Measurements from ENCODE around the gene GALNTL6. TPM values are rescaled to one million over a fixed set of nuclear protein-coding genes. Genes with fewer than 3 reads are reported as not detected.

The GALNTL6 gene
- total and polyA plus RNA-seq, 3 experiments from 2014 or later = not detected

DNA sequence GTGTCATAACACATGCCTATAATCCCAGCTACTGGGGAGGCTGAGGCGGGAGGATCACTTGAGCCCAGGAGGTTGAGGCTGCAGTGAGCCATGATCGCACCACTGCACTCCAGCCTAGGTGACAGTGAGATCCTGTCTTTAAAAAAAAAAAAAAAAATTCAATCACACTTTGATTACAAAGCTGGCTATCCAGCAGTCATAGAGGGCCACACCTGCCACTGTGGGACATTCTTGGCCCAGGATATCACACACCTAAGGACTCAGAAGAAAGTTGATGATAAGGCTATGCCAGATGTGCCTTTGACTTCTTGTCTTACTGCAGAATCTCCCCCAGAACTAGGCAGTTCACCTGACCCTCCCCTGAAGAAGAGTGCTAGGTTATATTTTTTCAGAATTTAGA lies 1232.9 kb downstream of the GALNTL6 start:
- H3K27me3 Mint-ChIP-seq = peaks cover 16 to 49% of the 10 kb centered on the region in 2 donors
- no peak for DNase-seq
- H3K27me3 ChIP-seq (ENCODE audit: insufficient read depth, low read length, poor library complexity, severe bottlenecking) = no peaks in the 10 kb centered on the region
- H3K27ac ChIP-seq (ENCODE audit: low read depth, low read length) = no peak overlapping the region
- ChIA-PET POLR2A (no interaction called here), CTCF (no interaction called here)
- H3K9me3 Mint-ChIP-seq = peaks cover 0 to 2% (median 0%) of the 10 kb centered on the region in 5 donors
- H3K4me3 ChIP-seq (ENCODE audit: low read length) = no peak overlapping the region
- H3K9me3 ChIP-seq (ENCODE audit: low read length) = no peaks in the 10 kb centered on the region
- H3K36me3 ChIP-seq (ENCODE audit: insufficient read depth, low read length) = no peaks in the 10 kb centered on the region
- no peaks in the 10 kb centered on the region for H3K4me1 Mint-ChIP-seq
- no peaks in the 10 kb centered on the region for H3K4me1 ChIP-seq (ENCODE audit: insufficient read depth, low read length)
- no peak overlapping the region for H3K27ac Mint-ChIP-seq
- no peaks in the 10 kb centered on the region for H3K36me3 Mint-ChIP-seq
- no peak overlapping the region for H3K4me3 Mint-ChIP-seq

DNA sequence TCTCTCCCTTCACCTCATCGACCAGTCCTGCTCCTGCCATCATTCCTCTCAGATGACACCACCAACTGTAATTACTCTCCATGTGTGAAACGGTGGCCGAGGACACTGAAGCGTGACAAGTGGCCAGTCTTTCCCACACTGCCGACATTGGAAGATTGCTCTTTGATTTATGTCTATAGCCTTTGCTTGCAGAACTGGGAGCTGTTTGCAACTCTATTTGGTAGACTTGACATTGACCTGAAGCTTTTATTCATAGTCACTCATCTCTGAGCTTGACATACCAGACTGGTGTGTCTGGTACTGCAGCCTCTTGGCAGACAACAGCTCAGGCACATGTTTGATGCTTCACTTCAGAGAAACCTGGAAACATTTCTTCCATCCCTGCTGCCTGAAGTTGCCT lies 1233.6 kb downstream of the GALNTL6 start:
- DNase-seq = no peak
- no peaks in the 10 kb centered on the region for H3K9me3 ChIP-seq (ENCODE audit: low read length)
- H3K4me1 ChIP-seq (ENCODE audit: insufficient read depth, low read length) = no peaks in the 10 kb centered on the region
- Mint-ChIP-seq H3K9me3 (peaks cover 0 to 2% (median 0%) of the 10 kb centered on the region in 5 donors), H3K27me3 (peaks cover 17 to 51% of the 10 kb centered on the region in 2 donors), H3K36me3 (no peaks in the 10 kb centered on the region), H3K4me3 (no peak overlapping the region), H3K27ac (no peak overlapping the region), H3K4me1 (no peaks in the 10 kb centered on the region)
- no peaks in the 10 kb centered on the region for H3K27me3 ChIP-seq (ENCODE audit: insufficient read depth, low read length, poor library complexity, severe bottlenecking)
- ChIA-PET CTCF (no interaction called here), POLR2A (no interaction called here)
- no peaks in the 10 kb centered on the region for H3K36me3 ChIP-seq (ENCODE audit: insufficient read depth, low read length)
- no peak overlapping the region for H3K4me3 ChIP-seq (ENCODE audit: low read length)
- H3K27ac ChIP-seq (ENCODE audit: low read depth, low read length) = no peak overlapping the region

DNA sequence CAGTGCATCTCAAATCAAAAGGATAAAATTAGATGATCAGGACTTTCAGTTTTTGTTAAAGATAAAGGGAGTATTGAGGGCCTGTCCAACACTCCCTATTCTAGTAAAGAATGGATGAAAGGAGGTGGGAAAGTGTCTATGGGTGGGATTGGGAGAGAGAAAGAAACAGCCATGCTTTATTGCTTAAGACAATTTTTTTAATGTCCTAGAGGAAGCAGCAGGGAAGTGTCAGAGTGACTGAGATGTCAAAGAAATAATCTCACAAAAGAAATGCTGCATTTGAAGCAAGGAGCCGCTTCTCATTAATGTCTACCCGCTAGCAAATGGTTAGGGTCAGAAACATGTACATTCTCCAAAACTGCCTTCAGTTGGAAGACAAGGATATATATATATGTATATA lies 1238.0 kb downstream of the GALNTL6 start:
- Mint-ChIP-seq H3K27me3 (peaks cover 6 to 34% of the 10 kb centered on the region in 2 donors), H3K4me1 (no peaks in the 10 kb centered on the region), H3K36me3 (no peaks in the 10 kb centered on the region), H3K4me3 (no peak overlapping the region), H3K27ac (no peak overlapping the region), H3K9me3 (no peaks in the 10 kb centered on the region)
- no peak for DNase-seq
- no peaks in the 10 kb centered on the region for H3K9me3 ChIP-seq (ENCODE audit: low read length)
- H3K4me1 ChIP-seq (ENCODE audit: insufficient read depth, low read length) = no peaks in the 10 kb centered on the region
- ChIA-PET CTCF (no interaction called here), POLR2A (no interaction called here)
- H3K27ac ChIP-seq (ENCODE audit: low read depth, low read length) = no peak overlapping the region
- no peaks in the 10 kb centered on the region for H3K27me3 ChIP-seq (ENCODE audit: insufficient read depth, low read length, poor library complexity, severe bottlenecking)
- no peak overlapping the region for H3K4me3 ChIP-seq (ENCODE audit: low read length)
- H3K36me3 ChIP-seq (ENCODE audit: insufficient read depth, low read length) = no peaks in the 10 kb centered on the region

- Histone ChIP-seq H3K27ac (ENCODE audit: low read depth, low read length) (no peak overlapping the region), H3K9me3 (ENCODE audit: low read length) (no peaks in the 10 kb centered on the region), H3K27me3 (ENCODE audit: insufficient read depth, low read length, poor library complexity, severe bottlenecking) (no peaks in the 10 kb centered on the region), H3K4me3 (ENCODE audit: low read length) (no peak overlapping the region), H3K4me1 (ENCODE audit: insufficient read depth, low read length) (no peaks in the 10 kb centered on the region), H3K36me3 (ENCODE audit: insufficient read depth, low read length) (no peaks in the 10 kb centered on the region)
- DNase-seq = no peak
- H3K9me3 Mint-ChIP-seq = no peaks in the 10 kb centered on the region
- ChIA-PET CTCF (no interaction called here), POLR2A (no interaction called here)
- no peak overlapping the region for H3K27ac Mint-ChIP-seq
- H3K4me1 Mint-ChIP-seq = no peaks in the 10 kb centered on the region
- H3K4me3 Mint-ChIP-seq = no peak overlapping the region
- peaks cover 6 to 33% of the 10 kb centered on the region in 2 donors for H3K27me3 Mint-ChIP-seq
- H3K36me3 Mint-ChIP-seq = no peaks in the 10 kb centered on the region
Measured at GRCh38 chr4:173051716-173052115, 1238.5 kb downstream of the GALNTL6 start.

DNA sequence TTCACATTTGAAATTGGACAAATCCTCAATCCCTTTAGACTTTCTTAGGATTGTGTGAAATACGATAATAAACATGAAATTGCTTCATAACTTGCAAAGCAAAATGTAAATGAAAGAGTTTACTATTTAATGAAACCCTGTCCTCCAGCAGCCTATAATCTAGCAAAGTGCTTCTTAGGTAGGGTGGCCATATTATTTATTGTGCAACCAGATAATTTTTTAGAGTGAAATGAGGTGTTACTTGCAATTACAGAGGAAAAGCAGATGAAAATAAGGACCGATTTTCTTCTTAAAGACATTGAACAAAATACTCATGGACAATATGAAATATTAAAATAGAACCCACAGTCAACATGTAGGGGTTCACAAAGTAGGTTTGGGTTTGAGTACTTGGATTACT lies 1239.2 kb downstream of the GALNTL6 start:
- Histone ChIP-seq H3K27ac (ENCODE audit: low read depth, low read length) (no peak overlapping the region), H3K4me1 (ENCODE audit: insufficient read depth, low read length) (no peaks in the 10 kb centered on the region), H3K36me3 (ENCODE audit: insufficient read depth, low read length) (no peaks in the 10 kb centered on the region), H3K27me3 (ENCODE audit: insufficient read depth, low read length, poor library complexity, severe bottlenecking) (no peaks in the 10 kb centered on the region), H3K9me3 (ENCODE audit: low read length) (no peaks in the 10 kb centered on the region), H3K4me3 (ENCODE audit: low read length) (no peak overlapping the region)
- Mint-ChIP-seq H3K27me3 (peaks cover 6 to 32% of the 10 kb centered on the region in 2 donors), H3K4me3 (no peak overlapping the region), H3K9me3 (no peaks in the 10 kb centered on the region), H3K4me1 (no peaks in the 10 kb centered on the region), H3K27ac (no peak overlapping the region), H3K36me3 (no peaks in the 10 kb centered on the region)
- ChIA-PET CTCF (no interaction called here), POLR2A (no interaction called here)
- no peak for DNase-seq

- no peaks in the 10 kb centered on the region for H3K27me3 ChIP-seq (ENCODE audit: insufficient read depth, low read length, poor library complexity, severe bottlenecking)
- no peak overlapping the region for H3K27ac Mint-ChIP-seq
- no peak overlapping the region for H3K27ac ChIP-seq (ENCODE audit: low read depth, low read length)
- H3K9me3 ChIP-seq (ENCODE audit: low read length) = no peaks in the 10 kb centered on the region
- no peaks in the 10 kb centered on the region for H3K36me3 Mint-ChIP-seq
- no peak overlapping the region for H3K4me3 Mint-ChIP-seq
- ChIA-PET CTCF (interaction anchor here (1.0 kb wide), 1 partner anchor 21 kb away, joined by 3 read pairs; no protein-coding TSS in a partner anchor), POLR2A (no interaction called here)
- H3K4me1 ChIP-seq (ENCODE audit: insufficient read depth, low read length) = no peaks in the 10 kb centered on the region
- DNase-seq = no peak
- peaks cover 5 to 16% of the 10 kb centered on the region in 2 donors for H3K27me3 Mint-ChIP-seq
- no peaks in the 10 kb centered on the region for H3K4me1 Mint-ChIP-seq
- H3K4me3 ChIP-seq (ENCODE audit: low read length) = no peak overlapping the region
- H3K9me3 Mint-ChIP-seq = no peaks in the 10 kb centered on the region
- no peaks in the 10 kb centered on the region for H3K36me3 ChIP-seq (ENCODE audit: insufficient read depth, low read length)
Measured at GRCh38 chr4:173056271-173056670, 1243.1 kb downstream of the GALNTL6 start.

- Histone ChIP-seq H3K9me3 (ENCODE audit: low read length) (no peaks in the 10 kb centered on the region), H3K27ac (ENCODE audit: low read depth, low read length) (no peak overlapping the region), H3K36me3 (ENCODE audit: insufficient read depth, low read length) (no peaks in the 10 kb centered on the region), H3K4me1 (ENCODE audit: insufficient read depth, low read length) (no peaks in the 10 kb centered on the region), H3K4me3 (ENCODE audit: low read length) (no peak overlapping the region), H3K27me3 (ENCODE audit: insufficient read depth, low read length, poor library complexity, severe bottlenecking) (no peaks in the 10 kb centered on the region)
- ChIA-PET POLR2A (no interaction called here), CTCF (interaction anchor here (1.0 kb wide), 1 partner anchor 21 kb away, joined by 3 read pairs; no protein-coding TSS in a partner anchor)
- Mint-ChIP-seq H3K4me3 (no peak overlapping the region), H3K27me3 (peaks cover 4 to 12% of the 10 kb centered on the region in 2 donors), H3K27ac (no peak overlapping the region), H3K9me3 (no peaks in the 10 kb centered on the region), H3K36me3 (no peaks in the 10 kb centered on the region), H3K4me1 (no peaks in the 10 kb centered on the region)
- DNase-seq = no peak
Measured at GRCh38 chr4:173056710-173057109, 1243.5 kb downstream of the GALNTL6 start.

- H3K36me3 Mint-ChIP-seq = no peaks in the 10 kb centered on the region
- Histone ChIP-seq H3K4me1 (ENCODE audit: insufficient read depth, low read length) (no peaks in the 10 kb centered on the region), H3K9me3 (ENCODE audit: low read length) (no peaks in the 10 kb centered on the region), H3K27me3 (ENCODE audit: insufficient read depth, low read length, poor library complexity, severe bottlenecking) (no peaks in the 10 kb centered on the region), H3K27ac (ENCODE audit: low read depth, low read length) (no peak overlapping the region), H3K4me3 (ENCODE audit: low read length) (no peak overlapping the region), H3K36me3 (ENCODE audit: insufficient read depth, low read length) (no peaks in the 10 kb centered on the region)
- H3K27ac Mint-ChIP-seq = no peak overlapping the region
- no peak for DNase-seq
- no peak overlapping the region for H3K4me3 Mint-ChIP-seq
- no peaks in the 10 kb centered on the region for H3K9me3 Mint-ChIP-seq
- H3K27me3 Mint-ChIP-seq = peaks cover 4 to 8% of the 10 kb centered on the region in 2 donors
- ChIA-PET CTCF (interaction anchor here (0.9 kb wide), 1 partner anchor 10 kb away, joined by 3 read pairs; no protein-coding TSS in a partner anchor), POLR2A (no interaction called here)
- H3K4me1 Mint-ChIP-seq = no peaks in the 10 kb centered on the region
Measured at GRCh38 chr4:173057442-173057841, 1244.2 kb downstream of the GALNTL6 start.

- Histone ChIP-seq H3K4me3 (ENCODE audit: low read length) (no peak overlapping the region), H3K36me3 (ENCODE audit: insufficient read depth, low read length) (no peaks in the 10 kb centered on the region), H3K4me1 (ENCODE audit: insufficient read depth, low read length) (no peaks in the 10 kb centered on the region), H3K27ac (ENCODE audit: low read depth, low read length) (no peak overlapping the region), H3K27me3 (ENCODE audit: insufficient read depth, low read length, poor library complexity, severe bottlenecking) (no peaks in the 10 kb centered on the region), H3K9me3 (ENCODE audit: low read length) (no peaks in the 10 kb centered on the region)
- Mint-ChIP-seq H3K27ac (no peak overlapping the region), H3K9me3 (peaks cover 0 to 2% (median 0%) of the 10 kb centered on the region in 5 donors), H3K36me3 (no peaks in the 10 kb centered on the region), H3K4me1 (no peaks in the 10 kb centered on the region), H3K4me3 (no peak overlapping the region), H3K27me3 (peaks cover under 1 to 8% of the 10 kb centered on the region in 2 donors)
- CTCF ChIA-PET = interaction anchor here (0.9 kb wide), 1 partner anchor 10 kb away, joined by 3 read pairs; no protein-coding TSS in a partner anchor
- no peak for DNase-seq
- POLR2A ChIA-PET = no interaction called here
Measured at GRCh38 chr4:173057901-173058300, 1244.7 kb downstream of the GALNTL6 start.

Measured in CD8-positive, alpha-beta memory T cell (primary cell).